Daoy (cell line): ENCODE measurements around the gene DAPL1. TPM values are rescaled to one million over a fixed set of nuclear protein-coding genes. Genes with fewer than 3 reads are reported as not detected.

Experiments
- DNase-seq: peaks from one replicate; pipeline ENCODE4 v3.0.0-alpha.2; 2015; ENCODE audit warnings: low read depth
- total RNA-seq: library from RNA; depleted of rRNA; stranded (reverse); fragments of >200 nt; shearing (Covaris generic); gene quantifications from 2 replicates; pipeline ENCODE4 v1.2.3, GENCODE V29; 2014

The DAPL1 gene
- total RNA-seq, 1 experiment from 2014 or later, result not detected

- DNase-seq, result no peak
These were observed 18.0 kb upstream of the DAPL1 start for GRCh38 chr2:158777077-158777476.

GRCh38 chr2:158778243-158778642 is 16.9 kb upstream of the DAPL1 start:
- DNase-seq, result no peak

GRCh38 chr2:158779621-158780020 is 15.5 kb upstream of the DAPL1 start:
- no peak for DNase-seq

GRCh38 chr2:158781353-158781961 is 13.7 kb upstream of the DAPL1 start:
- DNase-seq, result peak; percentile 44

- no peak for DNase-seq
These were observed 13.0 kb upstream of the DAPL1 start for GRCh38 chr2:158782136-158782535.

- no peak for DNase-seq
These were observed 12.5 kb upstream of the DAPL1 start for GRCh38 chr2:158782616-158783015.

GRCh38 chr2:158783923-158784322 is 11.2 kb upstream of the DAPL1 start:
- DNase-seq, result no peak

GRCh38 chr2:158786897-158787296 is 8.2 kb upstream of the DAPL1 start:
- DNase-seq, result no peak

GRCh38 chr2:158788951-158789350 is 6.2 kb upstream of the DAPL1 start:
- DNase-seq, result no peak

GRCh38 chr2:158796652-158797051 is 1.5 kb downstream of the DAPL1 start:
- DNase-seq, result no peak

- DNase-seq, result peak; percentile 26
These were observed 3.0 kb downstream of the DAPL1 start for GRCh38 chr2:158797963-158798700.

GRCh38 chr2:158799181-158799580 is 4.1 kb downstream of the DAPL1 start:
- no peak for DNase-seq

- DNase-seq, result no peak
These were observed 8.4 kb downstream of the DAPL1 start for GRCh38 chr2:158803506-158803905.

GRCh38 chr2:158805255-158805654 is 10.1 kb downstream of the DAPL1 start:
- no peak for DNase-seq

GRCh38 chr2:158805936-158806335 is 10.8 kb downstream of the DAPL1 start:
- no peak for DNase-seq

- DNase-seq, result no peak
These were observed 11.8 kb downstream of the DAPL1 start for GRCh38 chr2:158806941-158807340.

GRCh38 chr2:158808426-158808825 is 13.3 kb downstream of the DAPL1 start:
- no peak for DNase-seq

- no peak for DNase-seq
These were observed 14.7 kb downstream of the DAPL1 start for GRCh38 chr2:158809816-158810215.

- no peak for DNase-seq
These were observed 15.8 kb downstream of the DAPL1 start for GRCh38 chr2:158810731-158811460.

GRCh38 chr2:158815166-158815565 is 20.0 kb downstream of the DAPL1 start:
- DNase-seq, result no peak

- no peak for DNase-seq
These were observed 20.5 kb downstream of the DAPL1 start for GRCh38 chr2:158815658-158816057.

GRCh38 chr2:158817588-158817987 is 22.5 kb downstream of the DAPL1 start:
- DNase-seq, result no peak

- no peak for DNase-seq
These were observed 23.4 kb downstream of the DAPL1 start for GRCh38 chr2:158818511-158818910.
